ENCODE results near the gene GALNT7.

Gene GALNT7

GRCh38 chr4:173314715-173315114, 146.1 kb downstream of the GALNT7 start:
- H3K4me3 ChIP-seq (ENCODE audit: control insufficient read depth, low read depth, low read length): no peak overlapping the region
- no peak for DNase-seq (ENCODE audit: low read depth)
- TF ChIP-seq CTCF (IDR thresholded peaks at IDR 0.05; ENCODE audit: control insufficient read depth, insufficient read depth, low read depth, low read length, missing control alignments): no peak

GRCh38 chr4:173316060-173316459, 147.4 kb downstream of the GALNT7 start:
- TF ChIP-seq CTCF (IDR thresholded peaks at IDR 0.05; ENCODE audit: control insufficient read depth, insufficient read depth, low read depth, low read length, missing control alignments): no peak
- H3K4me3 ChIP-seq (ENCODE audit: control insufficient read depth, low read depth, low read length): no peak overlapping the region
- DNase-seq (ENCODE audit: low read depth): no peak

GRCh38 chr4:173317004-173317403, 148.4 kb downstream of the GALNT7 start:
- TF ChIP-seq CTCF (IDR thresholded peaks at IDR 0.05; ENCODE audit: control insufficient read depth, insufficient read depth, low read depth, low read length, missing control alignments): no peak
- H3K4me3 ChIP-seq (ENCODE audit: control insufficient read depth, low read depth, low read length): no peak overlapping the region
- no peak for DNase-seq (ENCODE audit: low read depth)

GRCh38 chr4:173318240-173318639, 149.6 kb downstream of the GALNT7 start:
- no peak for TF ChIP-seq CTCF (IDR thresholded peaks at IDR 0.05; ENCODE audit: control insufficient read depth, insufficient read depth, low read depth, low read length, missing control alignments)
- no peak overlapping the region for H3K4me3 ChIP-seq (ENCODE audit: control insufficient read depth, low read depth, low read length)
- no peak for DNase-seq (ENCODE audit: low read depth)

- no peak overlapping the region for H3K4me3 ChIP-seq (ENCODE audit: control insufficient read depth, low read depth, low read length)
- DNase-seq (ENCODE audit: low read depth): no peak
- peak; percentile 22 for TF ChIP-seq CTCF (IDR thresholded peaks at IDR 0.05; ENCODE audit: control insufficient read depth, insufficient read depth, low read depth, low read length, missing control alignments)
Measured at GRCh38 chr4:173318648-173319211, 150.1 kb downstream of the GALNT7 start.

GRCh38 chr4:173319696-173320095, 151.1 kb downstream of the GALNT7 start:
- DNase-seq (ENCODE audit: low read depth): no peak
- H3K4me3 ChIP-seq (ENCODE audit: control insufficient read depth, low read depth, low read length): no peak overlapping the region
- TF ChIP-seq CTCF (IDR thresholded peaks at IDR 0.05; ENCODE audit: control insufficient read depth, insufficient read depth, low read depth, low read length, missing control alignments): no peak
